Stimulated activated CD8-positive, alpha-beta memory T cell treated with anti-CD3 and anti-CD28 coated beads, Interleukin-4, amount 100 ng/mL, for 24 hours (primary cell): Measurements from ENCODE around the gene PRR14.

Source experiments
- DNase-seq: peaks from one replicate; pipeline ENCODE4 v3.0.0-alpha.2; 2020; ENCODE audit warnings: low read depth

Gene PRR14

GRCh38 chr16:30659507-30660423, 9.0 kb downstream of the PRR14 start:
- peak; percentile 42 for DNase-seq

DNA sequence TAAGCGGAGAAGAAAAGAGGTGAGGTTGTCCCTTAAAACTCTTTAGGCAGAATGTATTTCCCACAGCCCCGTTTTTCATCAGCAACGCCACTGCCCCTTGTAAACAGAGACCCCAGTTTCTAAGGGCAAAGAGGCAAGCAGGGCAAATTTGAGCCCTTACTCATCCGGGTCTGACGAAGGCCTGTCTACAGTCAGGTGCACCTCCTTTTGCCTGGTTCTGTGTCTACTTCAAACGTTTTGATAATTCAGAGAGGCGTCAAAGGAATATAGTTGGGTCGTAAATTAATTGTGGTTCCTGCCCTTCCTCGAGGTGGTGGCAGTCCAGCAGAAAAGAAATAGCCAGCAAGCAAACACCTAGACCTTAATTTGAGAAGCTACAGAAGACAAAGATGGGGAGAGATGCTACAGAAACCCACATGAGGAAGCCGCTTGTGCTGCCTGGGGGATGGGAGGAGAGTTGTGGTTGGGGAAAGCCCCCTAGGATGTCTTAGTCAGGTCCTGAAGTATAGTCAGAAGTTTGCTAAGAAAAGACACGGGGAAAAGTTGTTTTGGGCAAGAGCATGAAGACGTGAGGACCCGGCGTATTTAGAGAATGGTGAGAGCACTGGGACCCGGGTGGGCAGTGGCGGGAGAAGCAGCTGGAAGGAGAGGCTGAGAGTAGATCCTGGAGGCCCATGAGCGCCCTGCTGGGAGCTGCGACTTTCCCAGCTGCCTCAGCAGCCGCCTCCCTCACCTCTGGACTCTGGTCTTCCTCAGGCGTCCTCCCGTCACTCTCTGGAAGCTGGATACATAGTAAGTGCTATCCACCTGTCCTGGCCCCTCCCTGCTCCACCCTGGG, 9.9 kb downstream of the PRR14 start:
- peak; percentile 72 for DNase-seq

- no peak for DNase-seq
Measured at GRCh38 chr16:30662449-30662848, 11.7 kb downstream of the PRR14 start.

DNA sequence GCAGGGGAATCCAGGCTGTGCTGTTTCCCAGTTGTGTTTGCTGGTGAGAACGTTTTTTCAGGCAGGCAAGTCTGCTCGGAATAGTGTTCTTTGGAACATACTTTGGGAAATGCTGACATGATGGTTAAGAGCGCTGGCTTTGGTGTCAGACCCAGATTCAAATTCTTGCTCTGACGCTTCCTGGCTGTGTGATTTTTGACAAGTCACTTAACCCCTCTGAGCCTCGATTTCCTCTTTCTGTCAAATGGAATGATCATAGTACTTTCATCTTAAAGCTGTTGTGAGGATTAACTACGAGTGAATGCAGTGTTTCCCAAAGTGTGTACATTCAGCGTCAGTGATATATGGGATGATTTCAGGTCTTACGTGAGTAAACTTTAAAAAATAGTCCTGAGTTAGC, 12.3 kb downstream of the PRR14 start:
- DNase-seq: no peak

DNA sequence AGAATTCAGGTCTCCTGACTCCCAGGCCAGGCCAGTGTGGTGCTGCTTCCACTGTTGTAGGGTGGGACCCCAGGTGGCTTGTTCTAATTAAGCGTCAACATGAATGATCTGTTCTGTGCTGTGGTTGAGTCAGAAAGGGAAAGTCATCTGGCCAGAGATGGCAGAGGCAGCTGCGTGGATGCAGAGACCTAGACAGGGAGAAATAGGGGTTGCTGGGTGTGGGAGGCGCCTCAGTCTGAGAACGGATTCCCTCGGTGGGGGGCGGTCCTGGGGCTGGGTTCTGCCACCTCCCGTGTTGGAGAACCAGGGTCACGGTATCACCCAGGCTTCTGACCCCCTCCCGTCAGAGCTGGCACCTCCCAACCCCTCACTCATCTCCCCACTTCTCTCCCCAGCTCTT, 13.1 kb downstream of the PRR14 start:
- DNase-seq: no peak

- no peak for DNase-seq
Measured at GRCh38 chr16:30664616-30665109, 13.9 kb downstream of the PRR14 start.

GRCh38 chr16:30665155-30665829, 14.5 kb downstream of the PRR14 start:
- DNase-seq: no peak

- DNase-seq: no peak
Measured at GRCh38 chr16:30665830-30666190, 15.1 kb downstream of the PRR14 start.

GRCh38 chr16:30666681-30667080, 15.9 kb downstream of the PRR14 start:
- no peak for DNase-seq

DNA sequence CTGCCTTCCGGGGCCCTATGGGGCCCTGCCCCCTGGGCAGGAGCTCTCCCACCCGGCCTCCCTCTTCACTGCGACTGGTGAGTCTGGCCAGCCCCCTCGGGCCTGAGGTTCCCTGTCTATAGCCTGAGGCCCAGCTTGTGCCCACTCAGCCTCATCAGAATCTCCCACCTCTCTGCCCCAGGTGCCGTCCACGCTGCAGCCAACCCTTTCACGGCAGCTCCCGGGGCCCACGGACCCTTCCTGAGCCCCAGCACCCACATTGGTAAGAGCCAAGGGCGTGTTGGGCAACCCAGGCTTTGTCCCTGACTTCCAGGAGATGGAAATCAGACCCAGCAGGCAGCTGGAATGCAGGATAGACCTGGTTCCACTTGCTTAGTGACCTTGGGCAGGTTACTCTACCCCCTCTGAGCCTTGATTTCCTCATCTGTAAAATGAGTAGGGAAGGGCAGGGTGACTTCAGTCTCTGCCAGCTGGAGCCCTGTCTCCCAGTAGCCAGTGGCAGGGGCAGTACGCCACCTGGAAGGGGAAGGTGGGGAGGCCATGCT, 16.7 kb downstream of the PRR14 start:
- no peak for DNase-seq

- DNase-seq: no peak
Measured at GRCh38 chr16:30668393-30668792, 17.6 kb downstream of the PRR14 start.

- DNase-seq: no peak
Measured at GRCh38 chr16:30669026-30669902, 18.5 kb downstream of the PRR14 start.

- DNase-seq: no peak
Measured at GRCh38 chr16:30669903-30670824, 19.4 kb downstream of the PRR14 start.

- no peak for DNase-seq
Measured at GRCh38 chr16:30675143-30675542, 24.4 kb downstream of the PRR14 start.

DNA sequence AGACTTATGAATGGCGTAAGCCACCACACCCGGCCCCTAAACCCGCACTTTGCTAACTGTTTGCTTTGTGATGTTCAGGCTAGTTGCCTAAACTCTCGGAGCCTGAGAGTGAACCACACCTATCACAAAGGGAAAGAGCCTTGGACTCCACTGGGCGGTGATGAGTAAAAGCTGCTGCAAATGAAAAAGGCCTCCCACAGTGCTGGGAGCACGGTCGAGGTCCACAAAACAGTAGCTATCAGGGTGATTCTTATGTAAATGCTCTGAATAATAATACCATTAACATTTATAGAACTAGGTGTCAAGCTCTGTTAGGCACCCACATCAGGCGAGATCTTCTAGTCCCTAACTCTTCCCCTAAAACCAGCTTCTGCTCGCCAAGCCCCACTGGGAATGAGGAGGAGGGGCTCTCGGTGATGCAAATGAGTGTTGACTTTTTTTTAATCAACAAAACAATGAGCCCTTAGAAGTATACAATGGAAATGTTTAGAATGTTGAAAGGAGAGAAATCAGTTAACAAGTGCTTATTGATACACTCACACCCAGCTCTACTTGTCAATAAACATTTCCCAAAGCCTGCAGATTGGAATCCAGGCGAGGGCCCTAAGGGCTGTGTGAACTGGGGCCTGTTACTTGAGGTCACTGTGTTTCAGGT, 27.3 kb downstream of the PRR14 start:
- no peak for DNase-seq

DNA sequence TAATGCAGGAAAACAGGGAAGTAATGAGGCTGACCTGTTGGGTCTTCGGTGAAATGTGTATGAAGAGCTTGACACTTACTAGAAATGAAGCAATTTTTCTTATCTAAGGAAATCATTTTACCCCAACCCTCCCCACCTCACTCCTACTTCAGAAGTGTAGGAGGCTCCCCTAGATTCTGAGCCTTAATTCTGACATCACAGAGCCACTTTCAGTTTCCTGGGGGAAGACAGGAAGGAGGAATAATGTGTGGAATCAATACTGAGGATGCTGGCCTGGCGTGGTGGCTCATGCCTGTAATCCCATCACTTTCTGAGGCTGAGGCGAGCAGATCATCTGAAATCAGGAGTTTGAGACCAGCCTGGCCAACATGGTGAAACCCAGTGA, 27.8 kb downstream of the PRR14 start:
- DNase-seq: no peak

GRCh38 chr16:30680326-30680725, 29.6 kb downstream of the PRR14 start:
- DNase-seq: no peak

DNA sequence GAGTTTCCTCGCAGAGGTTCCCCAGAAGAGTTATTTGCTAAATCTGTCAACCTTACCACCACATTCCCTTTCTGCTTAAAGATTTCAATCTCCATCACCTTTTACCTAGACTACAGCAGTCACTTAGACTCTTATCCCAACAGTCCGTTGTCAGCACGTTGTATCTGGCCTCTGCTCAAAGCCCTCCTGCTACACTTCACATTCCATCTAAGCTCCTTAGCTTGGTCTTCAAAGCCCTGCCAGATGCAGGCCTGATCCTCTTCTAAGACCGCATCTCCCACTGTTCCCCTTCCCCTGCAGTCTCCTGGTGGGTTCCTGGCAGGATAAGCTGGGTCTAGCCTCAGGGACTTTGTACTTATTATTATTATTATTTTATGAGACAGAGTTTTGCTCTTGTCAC, 37.9 kb downstream of the PRR14 start:
- DNase-seq: no peak

GRCh38 chr16:30691907-30692306, 41.1 kb downstream of the PRR14 start:
- DNase-seq: no peak
